Chondrocyte (in vitro differentiated cells): ENCODE data around the gene KPNA1. TPM values are rescaled to one million over a fixed set of nuclear protein-coding genes. Genes with fewer than 3 reads are reported as not detected.

ENCODE experiments used
- DNase-seq: peaks from one replicate; pipeline ENCODE4 v3.0.0; 2021; ENCODE audit warnings: mixed read lengths, low spot score
- H3K27ac Mint-ChIP-seq: one replicate; pipeline ENCODE4 v1.8.0; 2021; ENCODE audit warnings: mild to moderate bottlenecking, moderate library complexity, mixed read lengths; ENCODE audit not compliant: unreplicated experiment
- H3K27me3 Mint-ChIP-seq: 2 replicates; pipeline ENCODE4 v1.8.0; 2021; ENCODE audit warnings: low read depth, mixed read lengths
- H3K36me3 Mint-ChIP-seq: 2 replicates; pipeline ENCODE4 v1.8.0; 2021; ENCODE audit warnings: low read depth, mixed read lengths
- H3K4me1 Mint-ChIP-seq: 2 replicates; pipeline ENCODE4 v1.8.0; 2021; ENCODE audit warnings: low read depth, mild to moderate bottlenecking, mixed read lengths
- H3K4me3 Mint-ChIP-seq: one replicate; pipeline ENCODE4 v1.8.0; 2021; ENCODE audit warnings: mild to moderate bottlenecking, moderate library complexity, mixed read lengths; ENCODE audit not compliant: unreplicated experiment
- H3K9me3 Mint-ChIP-seq: 2 replicates; pipeline ENCODE4 v1.8.0; 2021; ENCODE audit warnings: low read depth, mixed read lengths
- total RNA-seq: library from RNA; stranded (reverse); gene quantifications from 3 replicates; pipeline ENCODE4 v1.2.1, GENCODE V29; 2021
- TF ChIP-seq, protein P1 (sequence below): fragments of 200-600 bp; sonication (generic); IDR thresholded peaks from 2 replicates; pipeline ENCODE4 v1.5.0; 2021; ENCODE audit warnings: antibody characterized with exemption, mild to moderate bottlenecking, moderate library complexity

KPNA1 gene
- total RNA-seq, 1 donor from 2014 or later, result 85.6 TPM

DNA sequence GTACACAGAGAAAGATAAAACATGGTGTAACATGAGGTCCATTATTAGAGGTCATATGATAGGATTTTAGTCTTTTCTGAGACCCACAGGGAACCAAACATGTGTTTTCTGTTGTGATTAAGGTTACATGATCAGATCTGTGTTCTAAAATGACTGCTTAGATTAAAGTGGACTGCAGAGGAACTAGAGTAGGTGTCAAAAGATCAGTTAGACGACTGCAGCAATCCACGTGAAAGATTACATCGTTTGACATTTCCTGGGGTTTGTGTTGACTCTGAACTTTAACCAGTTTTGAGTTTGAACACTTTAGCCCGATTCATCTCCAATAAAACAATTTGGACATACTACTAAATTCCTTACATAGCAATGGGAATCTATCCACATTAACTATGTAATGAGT lies 136.8 kb downstream of the KPNA1 start:
- H3K4me3 Mint-ChIP-seq, result no peak overlapping the region
- H3K36me3 Mint-ChIP-seq, result peaks cover 3% of the 10 kb centered on the region
- no peaks in the 10 kb centered on the region for H3K9me3 Mint-ChIP-seq
- TF ChIP-seq, protein P1, sequence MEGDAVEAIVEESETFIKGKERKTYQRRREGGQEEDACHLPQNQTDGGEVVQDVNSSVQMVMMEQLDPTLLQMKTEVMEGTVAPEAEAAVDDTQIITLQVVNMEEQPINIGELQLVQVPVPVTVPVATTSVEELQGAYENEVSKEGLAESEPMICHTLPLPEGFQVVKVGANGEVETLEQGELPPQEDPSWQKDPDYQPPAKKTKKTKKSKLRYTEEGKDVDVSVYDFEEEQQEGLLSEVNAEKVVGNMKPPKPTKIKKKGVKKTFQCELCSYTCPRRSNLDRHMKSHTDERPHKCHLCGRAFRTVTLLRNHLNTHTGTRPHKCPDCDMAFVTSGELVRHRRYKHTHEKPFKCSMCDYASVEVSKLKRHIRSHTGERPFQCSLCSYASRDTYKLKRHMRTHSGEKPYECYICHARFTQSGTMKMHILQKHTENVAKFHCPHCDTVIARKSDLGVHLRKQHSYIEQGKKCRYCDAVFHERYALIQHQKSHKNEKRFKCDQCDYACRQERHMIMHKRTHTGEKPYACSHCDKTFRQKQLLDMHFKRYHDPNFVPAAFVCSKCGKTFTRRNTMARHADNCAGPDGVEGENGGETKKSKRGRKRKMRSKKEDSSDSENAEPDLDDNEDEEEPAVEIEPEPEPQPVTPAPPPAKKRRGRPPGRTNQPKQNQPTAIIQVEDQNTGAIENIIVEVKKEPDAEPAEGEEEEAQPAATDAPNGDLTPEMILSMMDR, result no peak
- no peaks in the 10 kb centered on the region for H3K27me3 Mint-ChIP-seq
- H3K4me1 Mint-ChIP-seq, result peaks cover 13% of the 10 kb centered on the region
- DNase-seq, result no peak
- H3K27ac Mint-ChIP-seq, result no peak overlapping the region

DNA sequence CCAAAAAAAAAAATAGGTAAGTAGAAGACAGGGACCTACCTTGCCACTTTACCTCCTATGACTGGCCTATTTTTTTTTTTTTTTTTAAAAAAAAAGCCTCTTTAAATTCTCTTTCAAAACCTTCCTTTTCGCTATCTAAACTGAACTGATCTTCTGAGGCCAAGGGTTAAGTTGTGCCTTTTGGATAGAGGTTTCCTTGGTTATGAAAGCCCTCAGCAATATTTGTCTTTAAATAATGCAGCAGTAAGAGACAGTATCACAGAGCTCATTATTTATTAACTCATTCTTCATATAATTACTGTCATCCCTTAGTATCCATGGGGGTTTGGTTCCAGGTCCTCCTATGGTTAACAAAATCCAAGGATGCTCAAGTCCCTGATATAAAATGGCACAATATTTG lies 140.7 kb downstream of the KPNA1 start:
- Mint-ChIP-seq H3K27me3 (no peaks in the 10 kb centered on the region), H3K36me3 (peaks cover 3% of the 10 kb centered on the region), H3K27ac (no peak overlapping the region), H3K4me3 (no peak overlapping the region), H3K4me1 (no peaks in the 10 kb centered on the region), H3K9me3 (no peaks in the 10 kb centered on the region)
- no peak for DNase-seq
- TF ChIP-seq, protein P1, result no peak

Other genes starting within 250 kb of the KPNA1 start
- not detected in 3 replicates for gene CSTA, start 189.7 kb downstream of the KPNA1 start, total RNA-seq
- gene MIX23, start 131.7 kb downstream of the KPNA1 start, total RNA-seq, result 10.9 to 27.7 TPM (median 19.6 TPM) in 3 replicates
- gene FAM162A, start 130.8 kb downstream of the KPNA1 start, total RNA-seq, result 33.7 to 40.1 TPM (median 37.5 TPM) in 3 replicates
- 4.7 to 6.4 TPM (median 5.0 TPM) in 3 replicates for gene WDR5B, start 98.9 kb downstream of the KPNA1 start, total RNA-seq
- gene PARP9, start 49.4 kb upstream of the KPNA1 start, total RNA-seq, result 9.0 to 16.5 TPM (median 9.1 TPM) in 3 replicates
- 13.5 to 16.6 TPM (median 15.0 TPM) in 3 replicates for gene DTX3L, start 49.4 kb upstream of the KPNA1 start, total RNA-seq
- 0.10 TPM in 1 of 3 replicates, not detected in the others for gene PARP15, start 62.7 kb upstream of the KPNA1 start, total RNA-seq
- 14.1 to 29.0 TPM (median 15.3 TPM) in 3 replicates for gene PARP14, start 165.9 kb upstream of the KPNA1 start, total RNA-seq